H1 (cell line): Measurements from ENCODE around the gene OOSP2. TPM values are rescaled to one million over a fixed set of nuclear protein-coding genes. Genes with fewer than 3 reads are reported as not detected.

Source experiments
- CTCF ChIA-PET: fragments of 300-600 bp; sonication (Branson Sonifier 250); formaldehyde crosslinking; loops from one replicate; lab custom pipeline; 2021; ENCODE audit not compliant: partially characterized antibody; lab: Charles Lee
- POLR2A ChIA-PET: fragments of 300-600 bp; sonication (Branson Sonifier 250); formaldehyde crosslinking; loops from one replicate; lab custom pipeline; 2021; ENCODE audit warnings: inconsistent platforms; ENCODE audit not compliant: partially characterized antibody; lab: Charles Lee
- DNase-seq, 2 experiments: peaks; one replicate each; pipeline versions ENCODE4 v3.0.0 to v3.0.0-alpha.2; 2010 to 2022; ENCODE audit warnings: low spot score in 2 of 2, low read depth in 1 of 2, mixed read lengths in 1 of 2
- FAIRE-seq: peaks from 2 replicates; lab custom pipeline; 2011; peaks lifted over from hg19 to GRCh38; lab: Jason Lieb, UNC
- H2AFZ ChIP-seq: 2 replicates; pipeline ENCODE4 v1.8.1; 2012; ENCODE audit warnings: low read length, inconsistent platforms
- H2AK5ac ChIP-seq: 2 replicates; pipeline ENCODE4 v1.6.1; 2013; ENCODE audit warnings: low read depth, low read length
- H2BK120ac ChIP-seq: replicated peaks from 2 replicates; pipeline ENCODE3; 2013; ENCODE audit warnings: low read depth, low read length, inconsistent platforms
- H2BK12ac ChIP-seq: 2 replicates; pipeline ENCODE4 v1.6.1; 2013; ENCODE audit warnings: low read depth, low read length
- H2BK15ac ChIP-seq: 2 replicates; pipeline ENCODE4 v1.6.1; 2013; ENCODE audit warnings: low read length
- H2BK20ac ChIP-seq: 2 replicates; pipeline ENCODE4 v1.6.1; 2013; ENCODE audit warnings: low read length
- H2BK5ac ChIP-seq: 2 replicates; pipeline ENCODE4 v1.6.1; 2013; ENCODE audit warnings: low read depth, low read length
- H3K14ac ChIP-seq: 2 replicates; pipeline ENCODE4 v1.6.1; 2013; ENCODE audit warnings: inconsistent platforms; ENCODE audit not compliant: insufficient read length
- H3K18ac ChIP-seq: 2 replicates; pipeline ENCODE4 v1.6.1; 2013; ENCODE audit warnings: low read length; ENCODE audit errors: extremely low read depth
- H3K23ac ChIP-seq: 2 replicates; pipeline ENCODE4 v1.6.1; 2013; ENCODE audit warnings: inconsistent platforms; ENCODE audit not compliant: insufficient read length
- H3K23me2 ChIP-seq: 2 replicates; pipeline ENCODE4 v1.6.1; 2013; ENCODE audit warnings: low read depth, low read length
- H3K27ac ChIP-seq: 2 replicates; pipeline ENCODE4 v1.6.1; 2011; ENCODE audit warnings: low read depth, low read length, inconsistent platforms
- H3K27me3 ChIP-seq, 4 experiments: replicated peaks in 1 of 4; 1 replicate in 1 of 4; 2 replicates in 3 of 4; pipeline versions ENCODE4 v1.6.1 to v1.8.1; 2011 to 2013; ENCODE audit warnings: low read length in 3 of 4, mild to moderate bottlenecking in 3 of 4, inconsistent platforms in 2 of 4, mixed read lengths in 2 of 4, moderate library complexity in 1 of 4; ENCODE audit not compliant: control insufficient read depth in 3 of 4, insufficient read depth in 3 of 4; ENCODE audit errors: extremely low read depth in 1 of 4
- H3K36me3 ChIP-seq, 4 experiments: 2 replicates each; pipeline versions ENCODE4 v1.6.1 to v1.8.1; 2011 to 2013; ENCODE audit warnings: mild to moderate bottlenecking in 4 of 4, low read length in 3 of 4, moderate library complexity in 2 of 4, control low read depth in 1 of 4, inconsistent platforms in 1 of 4; ENCODE audit not compliant: insufficient read depth in 4 of 4, control insufficient read depth in 2 of 4
- H3K4ac ChIP-seq: replicated peaks from 2 replicates; pipeline ENCODE3; 2013; ENCODE audit warnings: low read length, low read depth, mixed read lengths, inconsistent platforms; ENCODE audit not compliant: insufficient read length
- H3K4me1 ChIP-seq, 4 experiments: replicated peaks in 1 of 4; 1 replicate in 1 of 4; 2 replicates in 3 of 4; pipeline versions ENCODE4 v1.6.1 to v1.8.1; 2011 to 2013; ENCODE audit warnings: low read length in 3 of 4, inconsistent platforms in 2 of 4, mixed read lengths in 1 of 4; ENCODE audit not compliant: insufficient read depth in 4 of 4, control insufficient read depth in 3 of 4
- H3K4me2 ChIP-seq, 2 experiments: 2 replicates each; pipeline versions ENCODE4 v1.6.1 to v1.8.1; 2011 to 2013; ENCODE audit warnings: low read depth in 2 of 2, low read length in 2 of 2, control low read depth in 1 of 2, inconsistent platforms in 1 of 2, mild to moderate bottlenecking in 1 of 2; ENCODE audit not compliant: insufficient read depth in 1 of 2
- H3K4me3 ChIP-seq, 4 experiments: fragments of 200-600, 300-600 bp in 1 of 4; sonication (generic), shearing (Covaris generic), sonication (Bioruptor Twin) in 1 of 4; 2 replicates each; pipeline versions ENCODE4 v1.5.1 to v1.8.1; 2011 to 2016; ENCODE audit warnings: low read length in 4 of 4, low read depth in 3 of 4, control low read depth in 2 of 4, inconsistent platforms in 2 of 4, mild to moderate bottlenecking in 2 of 4, mixed read lengths in 1 of 4, moderate library complexity in 1 of 4; ENCODE audit not compliant: insufficient read depth in 2 of 4; ENCODE audit errors: extremely low read depth in 1 of 4
- H3K56ac ChIP-seq: replicated peaks from 2 replicates; pipeline ENCODE3; 2013; ENCODE audit warnings: low read depth, mild to moderate bottlenecking, mixed read lengths, low read length, inconsistent platforms; ENCODE audit not compliant: insufficient read length
- H3K79me1 ChIP-seq: 2 replicates; pipeline ENCODE4 v1.6.1; 2013; ENCODE audit warnings: low read depth, low read length, control low read depth
- H3K79me2 ChIP-seq, 2 experiments: 2 replicates each; pipeline versions ENCODE4 v1.6.1 to v1.8.1; 2012 to 2013; ENCODE audit warnings: low read length in 2 of 2, mild to moderate bottlenecking in 2 of 2, inconsistent platforms in 1 of 2; ENCODE audit not compliant: insufficient read depth in 2 of 2, control insufficient read depth in 1 of 2
- H3K9ac ChIP-seq, 4 experiments: replicated peaks in 1 of 4; 1 replicate in 1 of 4; 2 replicates in 3 of 4; pipeline versions ENCODE4 v1.6.1 to v1.8.1; 2011 to 2013; ENCODE audit warnings: low read depth in 3 of 4, low read length in 3 of 4, control low read depth in 2 of 4, mild to moderate bottlenecking in 2 of 4, moderate library complexity in 2 of 4, inconsistent platforms in 1 of 4; ENCODE audit errors: extremely low read depth in 1 of 4
- H3K9me3 ChIP-seq, 2 experiments: 2 replicates each; pipeline versions ENCODE4 v1.6.1 to v1.8.1; 2012 to 2013; ENCODE audit warnings: mild to moderate bottlenecking in 2 of 2, moderate library complexity in 2 of 2, control low read depth in 1 of 2, inconsistent platforms in 1 of 2, low read depth in 1 of 2, low read length in 1 of 2, mixed read lengths in 1 of 2; ENCODE audit not compliant: insufficient read depth in 2 of 2
- H4K20me1 ChIP-seq, 2 experiments: replicated peaks in 1 of 2; 2 replicates each; pipeline versions ENCODE3 to v1.8.1; 2011 to 2013; ENCODE audit warnings: inconsistent platforms in 2 of 2, low read length in 2 of 2, mild to moderate bottlenecking in 1 of 2; ENCODE audit not compliant: insufficient read depth in 2 of 2, control insufficient read depth in 1 of 2
- H4K5ac ChIP-seq: 2 replicates; pipeline ENCODE4 v1.6.1; 2013; ENCODE audit warnings: low read length, low read depth, mixed read lengths, inconsistent platforms; ENCODE audit not compliant: insufficient read length
- H4K8ac ChIP-seq: 2 replicates; pipeline ENCODE4 v1.8.0; 2013; ENCODE audit warnings: mild to moderate bottlenecking, moderate library complexity, low read length, inconsistent platforms; ENCODE audit not compliant: insufficient read depth; ENCODE audit errors: extremely low read depth
- H4K91ac ChIP-seq: replicated peaks from 2 replicates; pipeline ENCODE3; 2013; ENCODE audit warnings: low read length, mixed read lengths, inconsistent platforms; ENCODE audit not compliant: insufficient read length
- CBX5 ChIP-seq: fragments of 300-800, 300-1000 bp; sonication (generic); IDR thresholded peaks from 2 replicates; pipeline ENCODE4 v1.7.1; 2016; ENCODE audit warnings: antibody characterized with exemption, low read length, low read depth
- CEBPB ChIP-seq: IDR thresholded peaks from 2 replicates; pipeline ENCODE4 v1.6.1; 2012; ENCODE audit warnings: low read depth, low read length
- CHD1 ChIP-seq: IDR thresholded peaks from 2 replicates; pipeline ENCODE4 v1.6.1; 2012; ENCODE audit warnings: low read depth, low read length, improper control_type of control experiment
- CREB1 ChIP-seq: IDR thresholded peaks from 2 replicates; pipeline ENCODE4 v1.6.1; 2012; ENCODE audit warnings: inconsistent platforms
- EGR1 ChIP-seq: IDR thresholded peaks from 2 replicates; pipeline ENCODE4 v1.6.1; 2011; ENCODE audit warnings: low read depth, low read length, borderline replicate concordance
- HDAC6 ChIP-seq: IDR thresholded peaks from one replicate; pipeline ENCODE4 v1.7.1; 2012; ENCODE audit warnings: low read depth, mild to moderate bottlenecking, inconsistent platforms, low read length, moderate library complexity
- KDM1A ChIP-seq: fragments of 200-600, 300-600 bp; sonication (generic); IDR thresholded peaks from 2 replicates; pipeline ENCODE4 v1.7.1; 2016; ENCODE audit warnings: mild to moderate bottlenecking, low read length, borderline replicate concordance
- KDM4A ChIP-seq: IDR thresholded peaks from one replicate; pipeline ENCODE4 v1.7.1; 2012; ENCODE audit warnings: low read depth, mild to moderate bottlenecking, moderate library complexity, low read length, inconsistent platforms; ENCODE audit not compliant: severe bottlenecking
- MAFK ChIP-seq: IDR thresholded peaks from 2 replicates; pipeline ENCODE4 v1.6.1; 2012; ENCODE audit warnings: low read depth, mild to moderate bottlenecking, improper control_type of control experiment, low read length
- PHF8 ChIP-seq: fragments of 200-600 bp; sonication (generic); conservative IDR thresholded peaks from 2 replicates; pipeline ENCODE4 v1.7.1; 2012; ENCODE audit warnings: low read depth, mild to moderate bottlenecking, inconsistent platforms, low read length, moderate library complexity
- RNF2 ChIP-seq: fragments of 200-900, 300-1000 bp; sonication (generic); IDR thresholded peaks from 2 replicates; pipeline ENCODE4 v1.7.1; 2016; ENCODE audit warnings: borderline replicate concordance, low read depth, mild to moderate bottlenecking, antibody characterized with exemption, low read length; ENCODE audit not compliant: poor library complexity, severe bottlenecking; ENCODE audit errors: missing control alignments
- SAP30 ChIP-seq: fragments of 300-600 bp; sonication (generic); IDR thresholded peaks from 2 replicates; pipeline ENCODE4 v1.7.1; 2012; ENCODE audit warnings: low read length, moderate library complexity, mild to moderate bottlenecking, inconsistent platforms; ENCODE audit not compliant: insufficient read depth, insufficient replicate concordance
- SUZ12 ChIP-seq: fragments of 200-600 bp; sonication (generic); IDR thresholded peaks from 2 replicates; pipeline ENCODE4 v1.6.1; 2012; ENCODE audit warnings: mild to moderate bottlenecking, inconsistent platforms, low read length, moderate library complexity, mixed read lengths
- TBP ChIP-seq: IDR thresholded peaks from 2 replicates; pipeline ENCODE4 v1.6.1; 2011; ENCODE audit warnings: low read depth, low read length, improper control_type of control experiment
- WGBS, 2 experiments: shearing (Covaris generic) in 1 of 2; methylation state at CpG; one replicate each; pipeline versions ENCODE4 v1.1.6 to v1.1.7; 2013 to 2015; ENCODE audit warnings: low lambda C conversion rate in 2 of 2, mixed read lengths in 2 of 2, inconsistent platforms in 1 of 2, low coverage in 1 of 2, missing lambda C conversion rate in 1 of 2; ENCODE audit not compliant: insufficient replicate concordance in 2 of 2, insufficient coverage in 1 of 2, insufficient read length in 1 of 2; ENCODE audit errors: extremely low coverage in 1 of 2, missing lambda C conversion rate in 1 of 2; 5-methylcytosine and 5-hydroxymethylcytosine counted together
- polyA plus RNA-seq, 7 experiments: library from polyadenylated mRNA; depleted of rRNA in 3 of 7; stranded (reverse) in 5 of 7; unstranded in 2 of 7; fragments of >200 nt in 5 of 7; fragments of 200-250 nt in 2 of 7; gene quantifications; 1 replicate in 5 of 7; 2 replicates in 1 of 7; 4 replicates in 1 of 7; pipeline versions ENCODE4 v1.2.1 to v1.2.3, GENCODE V29; 2011 to 2013; ENCODE audit warnings: missing spikeins in 2 of 7, mixed read lengths in 2 of 7
- total RNA-seq: library from RNA; stranded (reverse); fragmentation: NEBNext Ultra II Directional; extraction: Animal tissue kit (Norgen Biotek cat#: 25700); gene quantifications from 2 replicates; pipeline ENCODE4 v1.2.1, GENCODE V29; 2021

The OOSP2 gene
- total and polyA plus RNA-seq, 2 of the 8 experiments (the other 6 are each of a cell fraction or from before 2014, with no cell fraction given) = not detected

- Histone ChIP-seq H4K20me1 (no peaks in the 10 kb centered on the region), H3K4ac (no peak overlapping the region), H3K4me2 (no peak overlapping the region), H3K9me3 (peaks cover 0 to 13% of the 10 kb centered on the region in 2 experiments; a peak in 1 of 4 replicates), H2BK15ac (no peak overlapping the region), H3K4me1 (no peaks in the 10 kb centered on the region), H3K79me2 (no peaks in the 10 kb centered on the region), H3K4me3 (no peak overlapping the region), H4K8ac (no peak overlapping the region), H3K18ac (no peak overlapping the region), H3K56ac (no peak overlapping the region), H3K27ac (no peak overlapping the region), H3K79me1 (no peaks in the 10 kb centered on the region), H2BK12ac (no peak overlapping the region), H3K9ac (no peak overlapping the region), H3K27me3 (no peaks in the 10 kb centered on the region), H4K5ac (no peak overlapping the region), H2AFZ (no peak overlapping the region), H2AK5ac (no peak overlapping the region), H3K23ac (no peak overlapping the region), H2BK5ac (no peak overlapping the region), H3K23me2 (no peaks in the 10 kb centered on the region), H2BK120ac (no peak overlapping the region), H3K14ac (no peak overlapping the region), H3K36me3 (peaks cover 0 to 2% (median 0%) of the 10 kb centered on the region in 4 experiments; a peak in 1 of 8 replicates), H4K91ac (no peak overlapping the region), H2BK20ac (no peak overlapping the region)
- ChIA-PET POLR2A (no interaction called here), CTCF (interaction anchor here (1.4 kb wide), 1 partner anchor 285 kb away, joined by 3 read pairs; no protein-coding TSS in a partner anchor)
- 93% methylated on average over 1 of the region's 1 CpG; no CpG with 5 or more reads in 1 of the 2 experiments for WGBS, 2 experiments
- FAIRE-seq = no peak
- DNase-seq = no peak
- TF ChIP-seq CEBPB = no peak
- TF ChIP-seq CBX5 = no peak
- TF ChIP-seq CREB1 = no peak
- TF ChIP-seq SAP30 = no peak
- TF ChIP-seq HDAC6 = no peak
- no peak for TF ChIP-seq KDM4A
- TF ChIP-seq EGR1 = no peak
- TF ChIP-seq TBP = no peak
- no peak for TF ChIP-seq SUZ12
- no peak for TF ChIP-seq KDM1A
- no peak for TF ChIP-seq PHF8
- no peak for TF ChIP-seq MAFK
- no peak for TF ChIP-seq CHD1
- TF ChIP-seq RNF2 = no peak
Measured at GRCh38 chr11:60077981-60078380, 37.8 kb downstream of the OOSP2 start.
